HG03432 (cell line): ENCODE data around the gene UBXN2A.
"Not testable (repeated sequence)": the region's sequence is repeated elsewhere in the genome, so short reads cannot be mapped to it uniquely, and the experiment has no call there.

ENCODE experiments used
- ATAC-seq: cut with Tn5 transposase; IDR thresholded peaks from one replicate; pipeline ENCODE4 v1.9.1; 2021; ENCODE audit warnings: mild to moderate bottlenecking, moderate library complexity; ENCODE audit not compliant: unreplicated experiment

Gene UBXN2A

DNA sequence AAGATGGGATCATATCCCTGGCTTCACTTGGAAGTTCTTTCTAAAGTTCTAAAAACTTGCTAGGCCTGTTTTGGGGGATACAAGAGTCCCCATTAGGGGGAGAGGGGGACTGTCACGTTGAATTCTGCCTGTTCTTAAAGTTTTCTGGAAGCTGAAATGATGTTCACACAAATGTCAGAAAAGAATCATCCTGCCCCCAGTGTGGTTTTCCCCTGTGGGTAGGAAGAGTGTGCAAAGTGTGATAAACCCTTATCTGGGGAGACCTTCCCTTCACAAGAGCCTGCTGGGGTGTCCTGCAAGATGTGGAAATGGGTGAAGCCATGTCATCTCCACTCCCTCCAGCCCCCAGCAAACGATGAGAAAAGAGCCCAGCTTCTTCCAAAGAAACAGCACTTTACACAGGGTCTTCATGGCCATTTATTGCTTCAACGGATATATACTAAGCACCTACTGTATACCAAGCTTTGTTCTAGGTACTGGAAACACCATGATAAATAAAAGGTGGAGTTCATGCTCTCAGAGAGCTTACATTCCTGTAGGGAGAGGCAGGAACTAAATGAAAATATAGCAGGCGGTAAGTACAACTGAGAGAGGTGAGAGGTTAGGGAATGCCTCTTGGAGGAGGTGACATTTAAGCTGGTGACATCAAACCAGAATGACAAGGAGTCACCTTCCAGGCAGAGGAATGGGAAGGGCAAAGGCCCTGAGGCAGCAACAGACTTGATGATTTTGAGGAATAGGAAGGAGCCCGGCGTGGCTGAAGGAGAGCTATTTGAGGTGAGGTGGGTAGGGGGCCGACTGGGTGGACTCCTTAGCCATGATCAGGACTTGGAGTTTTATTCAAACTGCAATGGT lies 71.2 kb downstream of the UBXN2A start:
- ATAC-seq = no peak

GRCh38 chr2:24012521-24013188 lies 72.4 kb downstream of the UBXN2A start:
- no peak for ATAC-seq

- ATAC-seq = not testable (repeated sequence)
Measured at GRCh38 chr2:24014902-24015301, 74.6 kb downstream of the UBXN2A start.

GRCh38 chr2:24015562-24016375 lies 75.5 kb downstream of the UBXN2A start:
- ATAC-seq = no peak

DNA sequence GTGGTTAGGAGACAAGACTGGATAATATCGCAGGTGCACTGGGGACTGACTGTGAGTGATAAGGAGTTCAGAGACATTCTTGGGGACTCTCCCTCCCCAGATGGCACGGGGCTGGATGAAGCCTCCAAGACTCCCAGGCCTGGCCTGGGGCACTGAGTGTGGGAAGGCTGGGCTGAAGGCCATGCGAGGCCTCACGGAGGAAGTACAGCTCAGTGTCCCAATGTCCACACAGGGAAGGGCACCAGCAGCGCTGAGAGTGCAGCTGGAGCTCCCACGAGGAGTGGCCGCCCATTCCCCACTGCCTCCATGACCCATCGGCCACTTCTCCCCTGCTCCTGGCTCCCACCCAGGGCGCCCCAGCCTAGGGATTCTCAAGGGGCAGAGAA lies 76.1 kb downstream of the UBXN2A start:
- no peak for ATAC-seq

- no peak for ATAC-seq
Measured at GRCh38 chr2:24016853-24017703, 76.8 kb downstream of the UBXN2A start.

GRCh38 chr2:24017711-24018110 lies 77.4 kb downstream of the UBXN2A start:
- ATAC-seq = no peak

DNA sequence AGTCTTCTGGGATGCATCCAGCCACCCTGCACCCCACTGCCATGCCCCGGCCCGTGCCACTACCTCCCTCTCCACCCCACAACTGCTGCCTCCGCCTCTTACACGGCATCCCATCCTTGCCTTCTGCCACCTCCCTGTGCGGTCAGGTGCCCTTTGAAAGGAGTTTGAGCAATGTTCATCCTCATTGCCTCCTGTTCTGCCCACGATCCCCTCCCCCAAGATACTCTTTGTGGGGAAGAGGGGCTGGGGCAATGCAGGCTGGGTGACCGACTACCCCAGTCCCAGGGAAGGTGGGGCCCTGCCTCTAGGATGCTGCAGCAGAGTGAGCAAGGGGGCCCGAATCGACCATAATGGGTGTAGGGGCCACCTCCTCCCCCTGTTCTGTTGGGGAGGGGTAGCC lies 78.0 kb downstream of the UBXN2A start:
- ATAC-seq = no peak

GRCh38 chr2:24019729-24020128 lies 79.5 kb downstream of the UBXN2A start:
- no peak for ATAC-seq

GRCh38 chr2:24020244-24020643 lies 80.0 kb downstream of the UBXN2A start:
- ATAC-seq = no peak

DNA sequence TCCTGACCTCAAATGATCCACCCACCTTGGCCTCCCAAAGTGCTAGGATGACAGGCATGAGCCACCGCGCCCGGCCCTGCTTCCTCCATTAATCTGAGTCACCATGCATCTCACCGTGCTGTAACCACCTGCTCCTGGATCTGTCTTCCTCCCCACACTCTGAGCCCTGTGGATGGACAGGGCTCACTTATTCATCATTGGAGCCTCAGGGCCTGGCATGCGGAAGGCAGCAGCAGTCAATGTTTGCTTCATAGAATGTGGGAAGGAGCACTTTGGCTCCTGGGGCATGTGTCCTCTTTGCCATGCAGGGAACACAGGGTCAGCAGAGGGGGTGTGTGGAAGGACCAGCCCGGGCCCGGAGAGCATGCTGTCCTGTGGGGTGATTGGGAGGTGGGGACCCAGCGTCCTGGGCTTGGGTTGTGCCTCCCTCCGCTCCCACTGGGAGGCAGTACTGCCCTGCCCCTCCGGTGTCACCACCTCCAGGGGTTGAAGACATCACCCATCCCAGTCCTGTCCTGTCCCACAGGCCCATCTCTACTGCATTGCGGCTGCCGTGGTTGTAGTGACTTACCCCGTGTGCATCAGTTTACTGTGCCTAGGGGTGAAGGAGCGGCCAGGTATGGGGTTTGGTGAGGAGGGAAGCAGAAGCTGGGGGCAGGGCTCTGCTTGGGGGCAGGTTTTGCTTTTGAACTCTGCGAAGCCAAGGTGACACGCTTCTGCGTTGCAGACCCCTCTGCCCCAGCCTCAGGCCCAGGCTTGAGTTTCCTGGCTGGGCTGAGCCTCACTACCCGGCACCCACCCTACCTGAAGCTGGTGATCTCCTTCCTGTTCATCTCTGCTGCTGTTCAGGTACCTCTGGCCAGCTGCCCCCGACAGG lies 81.1 kb downstream of the UBXN2A start:
- ATAC-seq = no peak

DNA sequence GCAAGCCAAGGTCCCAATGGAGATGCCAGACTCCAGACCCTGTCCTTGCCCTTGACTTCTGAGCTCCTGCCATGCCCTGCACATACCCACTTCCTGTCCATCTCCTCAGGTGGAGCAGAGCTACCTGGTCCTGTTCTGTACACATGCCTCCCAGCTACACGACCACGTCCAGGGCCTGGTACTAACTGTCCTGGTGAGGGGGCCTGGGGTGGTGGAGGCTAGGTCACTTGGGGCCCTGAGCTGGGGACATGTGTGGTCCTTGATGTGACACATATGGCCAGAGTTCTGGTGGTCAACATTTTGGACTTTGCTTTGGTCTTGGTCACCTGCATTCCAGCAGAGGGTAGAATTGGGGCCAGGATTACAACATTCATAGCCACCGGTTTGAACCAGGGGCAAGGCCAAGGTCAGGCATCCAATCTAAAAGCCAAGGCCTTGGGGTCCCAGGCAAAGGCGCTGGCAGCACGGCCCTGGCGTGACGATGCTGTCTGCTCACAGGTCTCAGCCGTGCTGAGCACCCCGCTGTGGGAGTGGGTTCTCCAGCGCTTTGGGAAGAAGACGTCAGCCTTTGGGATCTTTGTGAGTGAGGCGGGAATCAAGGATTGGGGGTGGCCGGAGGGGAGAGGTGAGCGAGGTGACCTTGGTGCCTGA lies 82.2 kb downstream of the UBXN2A start:
- ATAC-seq = no peak

DNA sequence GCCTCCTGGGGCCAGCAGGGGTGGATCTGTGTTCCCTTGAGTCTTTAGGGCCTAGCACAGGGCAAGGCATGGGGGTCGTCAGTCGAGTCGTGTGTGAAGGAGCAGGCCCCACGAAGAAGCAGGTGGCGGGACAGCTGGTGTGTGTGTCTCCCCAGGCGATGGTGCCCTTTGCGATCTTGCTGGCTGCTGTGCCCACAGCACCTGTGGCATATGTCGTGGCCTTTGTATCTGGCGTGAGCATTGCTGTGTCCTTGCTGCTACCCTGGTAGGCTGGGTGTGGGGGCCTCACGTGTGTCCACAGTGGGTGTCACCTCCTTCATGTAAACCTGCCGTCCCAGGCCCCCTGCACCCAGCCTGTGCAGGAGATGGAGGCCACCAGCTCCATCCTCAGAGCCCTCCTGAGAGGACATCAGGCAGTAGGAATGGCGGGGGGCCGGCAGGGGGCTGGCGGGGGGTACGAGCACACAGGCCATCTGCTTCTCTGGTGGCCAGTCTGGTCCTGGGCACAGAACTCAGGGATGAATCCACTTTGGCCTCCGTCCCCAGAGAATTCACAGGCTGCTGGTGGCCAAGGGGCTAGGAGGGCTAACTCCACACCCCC lies 82.8 kb downstream of the UBXN2A start:
- no peak for ATAC-seq

GRCh38 chr2:24024018-24024417 lies 83.8 kb downstream of the UBXN2A start:
- ATAC-seq = no peak

DNA sequence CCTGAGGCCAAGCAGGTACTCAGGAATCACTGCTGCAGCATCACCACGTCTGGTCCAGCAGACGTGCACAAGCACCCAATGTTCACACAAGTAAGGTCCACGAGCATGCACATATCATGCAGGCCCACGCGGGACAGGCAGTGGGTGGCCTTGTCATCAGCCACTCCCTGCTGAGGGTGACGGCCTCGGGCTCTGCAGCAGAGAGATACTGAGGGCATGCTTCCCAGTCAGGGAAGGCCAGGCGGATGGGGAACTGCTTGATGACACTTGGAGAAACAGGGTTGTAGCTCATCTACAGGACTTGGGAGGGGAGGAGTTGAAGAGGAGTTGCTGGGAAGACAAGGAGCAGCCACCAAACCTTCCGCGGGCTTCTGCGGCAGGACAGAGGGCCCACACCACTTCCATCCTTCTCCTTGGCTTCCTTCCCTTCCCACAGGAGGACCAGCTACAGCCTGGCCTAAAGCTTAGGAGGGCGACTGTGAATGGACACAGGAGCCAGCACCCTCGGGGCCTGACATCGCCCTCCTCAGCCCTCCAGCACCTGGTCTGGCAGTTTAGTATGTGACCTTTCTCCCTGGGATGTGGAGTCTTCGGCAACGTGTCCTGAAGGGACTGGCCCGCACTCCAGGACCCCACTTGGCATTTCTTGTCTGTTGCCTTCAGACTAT lies 84.9 kb downstream of the UBXN2A start:
- no peak for ATAC-seq

- no peak for ATAC-seq
Measured at GRCh38 chr2:24026233-24026632, 86.0 kb downstream of the UBXN2A start.

GRCh38 chr2:24038786-24039499 lies 98.7 kb downstream of the UBXN2A start:
- ATAC-seq = no peak

- no peak for ATAC-seq
Measured at GRCh38 chr2:24040511-24040910, 100.2 kb downstream of the UBXN2A start.
